Neuronal stem cell (in vitro differentiated cells): Measurements from ENCODE around the gene LMTK2.

Experiments
- DNase-seq: peaks from one replicate; pipeline ENCODE4 v3.0.0-alpha.2; 2013; ENCODE audit warnings: low spot score
- H2AFZ ChIP-seq: one replicate; pipeline ENCODE4 v1.6.1; 2013; ENCODE audit warnings: mild to moderate bottlenecking, low read length, inconsistent platforms
- H2AK5ac ChIP-seq: 2 replicates; pipeline ENCODE4 v1.6.1; 2013; ENCODE audit warnings: low read depth, mild to moderate bottlenecking, inconsistent platforms, low read length, moderate library complexity, mixed read lengths
- H2BK120ac ChIP-seq: 2 replicates; pipeline ENCODE4 v1.6.1; 2013; ENCODE audit warnings: low read depth, mild to moderate bottlenecking, inconsistent platforms, low read length, moderate library complexity, mixed read lengths
- H2BK12ac ChIP-seq: one replicate; pipeline ENCODE4 v1.6.1; 2013; ENCODE audit warnings: low read length, inconsistent platforms
- H2BK15ac ChIP-seq: 2 replicates; pipeline ENCODE4 v1.6.1; 2013; ENCODE audit warnings: mild to moderate bottlenecking, low read length, inconsistent platforms, mixed read lengths
- H2BK5ac ChIP-seq: one replicate; pipeline ENCODE4 v1.6.1; 2013; ENCODE audit warnings: inconsistent platforms, mild to moderate bottlenecking, low read length, moderate library complexity
- H3K14ac ChIP-seq: one replicate; pipeline ENCODE4 v1.6.1; 2013; ENCODE audit warnings: low read length, inconsistent platforms
- H3K18ac ChIP-seq: 2 replicates; pipeline ENCODE4 v1.6.1; 2013; ENCODE audit warnings: low read length, inconsistent platforms
- H3K23ac ChIP-seq: 2 replicates; pipeline ENCODE4 v1.6.1; 2013; ENCODE audit warnings: low read depth, mild to moderate bottlenecking, mixed read lengths, low read length, inconsistent platforms; ENCODE audit not compliant: poor library complexity
- H3K27ac ChIP-seq: replicated peaks from 3 replicates; pipeline ENCODE4 v1.5.1; 2013; ENCODE audit warnings: low read length, inconsistent platforms
- H3K27me3 ChIP-seq, 3 experiments: 2 replicates each; pipeline ENCODE4 v1.6.1; 2013; ENCODE audit warnings: low read length in 3 of 3, mild to moderate bottlenecking in 2 of 3, inconsistent platforms in 1 of 3, low read depth in 1 of 3, mixed read lengths in 1 of 3, moderate library complexity in 1 of 3; ENCODE audit not compliant: control insufficient read depth in 3 of 3, insufficient read depth in 3 of 3
- H3K36me3 ChIP-seq, 2 donors: replicated peaks in 1 of 2; 2 replicates each; pipeline ENCODE4 v1.6.1; 2013; ENCODE audit warnings: low read length in 2 of 2; ENCODE audit not compliant: control insufficient read depth in 2 of 2, insufficient read depth in 2 of 2
- H3K4ac ChIP-seq: 2 replicates; pipeline ENCODE4 v1.6.1; 2013; ENCODE audit warnings: inconsistent platforms, mild to moderate bottlenecking, low read length, moderate library complexity
- H3K4me1 ChIP-seq, 2 donors: 1 replicate in 1 of 2; 2 replicates in 1 of 2; pipeline ENCODE4 v1.6.1; 2013; ENCODE audit warnings: low read length in 2 of 2, low read depth in 1 of 2; ENCODE audit not compliant: control insufficient read depth in 2 of 2, insufficient read depth in 1 of 2
- H3K4me2 ChIP-seq: one replicate; pipeline ENCODE4 v1.6.1; 2013; ENCODE audit warnings: mild to moderate bottlenecking, low read length, inconsistent platforms; ENCODE audit not compliant: insufficient read depth, poor library complexity, severe bottlenecking
- H3K4me3 ChIP-seq, 2 donors: 2 replicates each; pipeline ENCODE4 v1.5.1; 2013; ENCODE audit warnings: low read length in 2 of 2, mild to moderate bottlenecking in 2 of 2, inconsistent platforms in 1 of 2, moderate library complexity in 1 of 2
- H3K79me1 ChIP-seq: one replicate; pipeline ENCODE4 v1.6.1; 2013; ENCODE audit warnings: low read depth, mild to moderate bottlenecking, inconsistent platforms, low read length, moderate library complexity
- H3K9ac ChIP-seq: one replicate; pipeline ENCODE4 v1.6.1; 2013; ENCODE audit warnings: mild to moderate bottlenecking, low read depth, low read length, inconsistent platforms; ENCODE audit not compliant: poor library complexity
- H3K9me3 ChIP-seq, 2 donors: replicated peaks in 1 of 2; 2 replicates each; pipeline versions ENCODE3 to v1.6.1; 2013; ENCODE audit warnings: low read length in 2 of 2, mild to moderate bottlenecking in 2 of 2, inconsistent platforms in 1 of 2, low read depth in 1 of 2, mixed read lengths in 1 of 2, moderate library complexity in 1 of 2; ENCODE audit not compliant: control insufficient read depth in 2 of 2, insufficient read depth in 1 of 2
- H4K8ac ChIP-seq: one replicate; pipeline ENCODE4 v1.6.1; 2013; ENCODE audit warnings: low read depth, mild to moderate bottlenecking, inconsistent platforms, low read length, moderate library complexity
- H4K91ac ChIP-seq: one replicate; pipeline ENCODE4 v1.6.1; 2013; ENCODE audit warnings: low read length, low read depth, mild to moderate bottlenecking, inconsistent platforms; ENCODE audit not compliant: poor library complexity
- WGBS, 2 donors: extraction: QIAGEN DNeasy Blood & Tissue Kit; methylation state at CpG; one replicate each; pipeline ENCODE4 v1.1.7; 2013; ENCODE audit warnings: missing lambda C conversion rate in 2 of 2, mixed read lengths in 1 of 2; ENCODE audit not compliant: insufficient read length in 2 of 2, insufficient replicate concordance in 1 of 2; ENCODE audit errors: extremely low coverage in 2 of 2; 5-methylcytosine and 5-hydroxymethylcytosine counted together

Gene LMTK2

GRCh38 chr7:98135984-98136383 lies 29.3 kb downstream of the LMTK2 start:
- Histone ChIP-seq H3K4me1 (peaks cover 2 to 10% of the 10 kb centered on the region in 2 donors), H2AFZ (no peak overlapping the region), H3K4me2 (no peak overlapping the region), H3K4me3 (no peak overlapping the region), H3K27me3 (peaks cover 0 to 2% (median 0%) of the 10 kb centered on the region in 3 experiments), H3K18ac (no peak overlapping the region), H4K8ac (no peak overlapping the region), H2BK15ac (no peak overlapping the region), H3K27ac (no peak overlapping the region), H3K79me1 (peaks cover 5% of the 10 kb centered on the region), H2AK5ac (no peak overlapping the region), H2BK5ac (no peak overlapping the region), H3K36me3 (peaks cover 9 to 39% of the 10 kb centered on the region in 2 donors), H3K14ac (no peak overlapping the region), H3K9me3 (peaks cover 0 to 5% of the 10 kb centered on the region in 2 donors), H4K91ac (no peak overlapping the region), H2BK12ac (no peak overlapping the region), H3K4ac (no peak overlapping the region), H3K23ac (no peak overlapping the region), H3K9ac (no peak overlapping the region), H2BK120ac (no peak overlapping the region)
- WGBS, 2 donors = no CpG with 5 or more reads among the region's 5 CpGs
- no peak for DNase-seq

DNA sequence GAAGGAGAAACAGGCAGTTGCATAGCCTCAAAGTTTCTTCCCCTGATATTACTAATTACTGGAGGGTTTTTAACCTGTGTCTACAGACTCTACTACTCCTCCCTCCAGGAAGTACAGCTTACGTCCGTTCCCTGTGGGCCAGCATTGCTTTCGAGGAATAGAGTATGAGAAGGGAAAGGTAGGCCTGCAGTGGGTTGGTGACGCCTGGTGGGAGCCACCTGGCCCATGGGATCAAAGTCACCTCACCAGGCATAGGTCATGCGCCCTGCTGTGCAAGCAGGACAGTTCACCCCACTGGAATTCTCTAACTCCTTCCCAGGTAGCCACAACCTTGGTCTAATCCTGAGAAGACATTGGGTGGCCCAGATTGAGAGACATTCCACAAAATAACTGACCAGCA lies 29.8 kb downstream of the LMTK2 start:
- Histone ChIP-seq H4K91ac (no peak overlapping the region), H3K27me3 (peaks cover 0 to 2% (median 0%) of the 10 kb centered on the region in 3 experiments), H2BK12ac (no peak overlapping the region), H3K4me2 (no peak overlapping the region), H4K8ac (no peak overlapping the region), H3K4ac (no peak overlapping the region), H3K27ac (no peak overlapping the region), H3K9ac (no peak overlapping the region), H2BK120ac (no peak overlapping the region), H3K79me1 (peaks cover 5% of the 10 kb centered on the region), H3K23ac (no peak overlapping the region), H3K18ac (no peak overlapping the region), H3K4me3 (no peak overlapping the region), H3K36me3 (peaks cover 11 to 44% of the 10 kb centered on the region in 2 donors), H3K14ac (no peak overlapping the region), H3K4me1 (peaks cover 2 to 5% of the 10 kb centered on the region in 2 donors), H2AFZ (no peak overlapping the region), H3K9me3 (peaks cover 0 to 5% of the 10 kb centered on the region in 2 donors), H2BK5ac (no peak overlapping the region), H2AK5ac (no peak overlapping the region), H2BK15ac (no peak overlapping the region)
- no peak for DNase-seq
- no CpG with 5 or more reads among the region's 5 CpGs for WGBS, 2 donors

DNA sequence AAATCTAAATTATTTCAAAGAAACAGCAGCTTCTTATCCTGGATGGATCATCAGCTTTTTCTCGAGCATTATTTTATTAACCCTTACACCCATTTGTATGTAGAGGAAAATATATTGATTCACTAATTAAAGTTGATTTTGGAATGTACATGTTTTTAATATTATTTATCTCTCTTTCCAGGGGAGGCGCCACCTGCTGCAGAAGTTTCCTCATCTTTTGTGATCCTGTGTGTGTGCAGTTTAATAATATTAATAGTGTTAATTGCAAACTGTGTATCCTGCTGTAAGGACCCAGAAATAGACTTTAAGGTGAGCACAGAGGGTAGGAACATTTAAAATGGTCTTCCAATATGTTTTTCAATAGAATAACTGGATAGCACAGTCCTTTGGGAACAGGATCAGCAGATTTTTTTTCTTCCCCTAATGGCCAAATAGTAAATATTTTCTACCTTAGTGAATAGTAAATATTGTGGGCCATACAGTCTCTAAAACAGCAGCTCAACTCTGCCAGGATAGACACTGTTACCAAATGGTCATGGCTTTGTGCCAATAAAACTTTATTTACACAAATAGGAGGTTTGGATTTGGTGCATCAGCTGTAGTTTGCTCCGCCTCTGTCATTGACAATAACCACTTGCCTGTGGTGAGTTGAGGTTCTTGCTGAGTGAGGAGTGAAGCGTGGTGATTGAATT lies 30.6 kb downstream of the LMTK2 start:
- Histone ChIP-seq H3K23ac (no peak overlapping the region), H3K4me3 (no peak overlapping the region), H2BK5ac (no peak overlapping the region), H4K91ac (no peak overlapping the region), H3K4me2 (no peak overlapping the region), H3K14ac (no peak overlapping the region), H3K18ac (no peak overlapping the region), H3K4ac (no peak overlapping the region), H4K8ac (no peak overlapping the region), H3K9ac (no peak overlapping the region), H3K9me3 (peaks cover 0 to 5% of the 10 kb centered on the region in 2 donors), H2BK120ac (no peak overlapping the region), H3K79me1 (peaks cover 5% of the 10 kb centered on the region), H2AK5ac (no peak overlapping the region), H3K27ac (no peak overlapping the region), H3K27me3 (peaks cover 0 to 2% (median 0%) of the 10 kb centered on the region in 3 experiments), H3K4me1 (peaks cover 0 to 2% of the 10 kb centered on the region in 2 donors), H3K36me3 (peaks cover 15 to 52% of the 10 kb centered on the region in 2 donors), H2BK15ac (no peak overlapping the region), H2BK12ac (no peak overlapping the region), H2AFZ (no peak overlapping the region)
- DNase-seq = no peak
- no CpG with 5 or more reads among the region's 4 CpGs for WGBS, 2 donors

GRCh38 chr7:98137826-98138151 lies 31.1 kb downstream of the LMTK2 start:
- no peak overlapping the region for H2AFZ ChIP-seq
- H3K4me2 ChIP-seq = no peak overlapping the region
- H3K4ac ChIP-seq = no peak overlapping the region
- no CpG with 5 or more reads among the region's 4 CpGs for WGBS, 2 donors
- peaks cover 0 to 2% (median 0%) of the 10 kb centered on the region in 3 experiments for H3K27me3 ChIP-seq
- H4K8ac ChIP-seq = no peak overlapping the region
- peaks cover 5% of the 10 kb centered on the region for H3K79me1 ChIP-seq
- H3K23ac ChIP-seq = no peak overlapping the region
- no peak overlapping the region for H2AK5ac ChIP-seq
- no peak overlapping the region for H2BK120ac ChIP-seq
- H2BK15ac ChIP-seq = no peak overlapping the region
- no peak overlapping the region for H3K9ac ChIP-seq
- no peak overlapping the region for H3K18ac ChIP-seq
- peaks cover 0 to 2% of the 10 kb centered on the region in 2 donors for H3K4me1 ChIP-seq
- no peak overlapping the region for H3K4me3 ChIP-seq
- no peak overlapping the region for H3K27ac ChIP-seq
- peaks cover 18 to 57% of the 10 kb centered on the region in 2 donors for H3K36me3 ChIP-seq
- H3K14ac ChIP-seq = no peak overlapping the region
- DNase-seq = no peak
- no peak overlapping the region for H2BK12ac ChIP-seq
- H2BK5ac ChIP-seq = no peak overlapping the region
- no peak overlapping the region for H4K91ac ChIP-seq
- no peaks in the 10 kb centered on the region for H3K9me3 ChIP-seq
